ENCODE results near the gene TOMM20L. TPM values are rescaled to one million over a fixed set of nuclear protein-coding genes. Genes with fewer than 3 reads are reported as not detected.

The TOMM20L gene
- total and polyA plus RNA-seq, 2 of the 13 experiments (the other 11 are each of a cell fraction or from before 2014, with no cell fraction given): 0.46 TPM; not detected in 1

DNA sequence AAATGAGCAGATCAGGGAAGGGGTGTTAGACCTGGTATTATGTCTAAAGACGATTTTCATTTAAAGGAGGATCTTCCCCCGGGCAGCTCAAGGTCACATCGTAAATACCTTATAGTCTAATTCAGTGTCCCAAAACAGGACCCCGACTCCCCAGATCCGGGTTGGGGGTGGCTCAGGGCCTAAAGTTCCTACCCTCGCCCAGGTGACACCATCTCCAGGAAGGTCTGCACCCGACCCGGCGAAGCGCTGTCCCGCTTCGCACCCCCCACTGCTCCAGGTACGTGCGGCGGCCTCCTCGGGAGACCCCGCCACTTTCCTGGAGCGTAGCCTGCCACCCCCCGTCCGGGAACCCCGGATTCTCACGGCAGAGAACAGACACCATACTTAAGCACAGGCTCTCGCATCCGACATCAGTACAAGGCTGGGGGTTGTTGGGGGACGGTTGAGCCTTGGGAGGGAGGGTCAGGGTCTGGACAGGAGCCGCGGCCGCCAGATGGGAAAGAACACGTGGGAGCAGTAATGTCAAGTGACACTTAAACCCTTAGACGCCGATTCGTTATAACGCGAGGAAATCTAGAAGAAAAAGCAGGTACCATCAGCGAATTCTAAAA lies 31.0 kb downstream of the TOMM20L start (continued):
- TF ChIP-seq, protein P1, sequence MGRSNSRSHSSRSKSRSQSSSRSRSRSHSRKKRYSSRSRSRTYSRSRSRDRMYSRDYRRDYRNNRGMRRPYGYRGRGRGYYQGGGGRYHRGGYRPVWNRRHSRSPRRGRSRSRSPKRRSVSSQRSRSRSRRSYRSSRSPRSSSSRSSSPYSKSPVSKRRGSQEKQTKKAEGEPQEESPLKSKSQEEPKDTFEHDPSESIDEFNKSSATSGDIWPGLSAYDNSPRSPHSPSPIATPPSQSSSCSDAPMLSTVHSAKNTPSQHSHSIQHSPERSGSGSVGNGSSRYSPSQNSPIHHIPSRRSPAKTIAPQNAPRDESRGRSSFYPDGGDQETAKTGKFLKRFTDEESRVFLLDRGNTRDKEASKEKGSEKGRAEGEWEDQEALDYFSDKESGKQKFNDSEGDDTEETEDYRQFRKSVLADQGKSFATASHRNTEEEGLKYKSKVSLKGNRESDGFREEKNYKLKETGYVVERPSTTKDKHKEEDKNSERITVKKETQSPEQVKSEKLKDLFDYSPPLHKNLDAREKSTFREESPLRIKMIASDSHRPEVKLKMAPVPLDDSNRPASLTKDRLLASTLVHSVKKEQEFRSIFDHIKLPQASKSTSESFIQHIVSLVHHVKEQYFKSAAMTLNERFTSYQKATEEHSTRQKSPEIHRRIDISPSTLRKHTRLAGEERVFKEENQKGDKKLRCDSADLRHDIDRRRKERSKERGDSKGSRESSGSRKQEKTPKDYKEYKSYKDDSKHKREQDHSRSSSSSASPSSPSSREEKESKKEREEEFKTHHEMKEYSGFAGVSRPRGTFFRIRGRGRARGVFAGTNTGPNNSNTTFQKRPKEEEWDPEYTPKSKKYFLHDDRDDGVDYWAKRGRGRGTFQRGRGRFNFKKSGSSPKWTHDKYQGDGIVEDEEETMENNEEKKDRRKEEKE (IDR thresholded peaks at IDR 0.05): no peak
- TF ChIP-seq HES4 (CRISPR knock-in tag; IDR thresholded peaks at IDR 0.05; ENCODE audit: borderline replicate concordance): peak; percentile 66
- TF ChIP-seq, protein P2, sequence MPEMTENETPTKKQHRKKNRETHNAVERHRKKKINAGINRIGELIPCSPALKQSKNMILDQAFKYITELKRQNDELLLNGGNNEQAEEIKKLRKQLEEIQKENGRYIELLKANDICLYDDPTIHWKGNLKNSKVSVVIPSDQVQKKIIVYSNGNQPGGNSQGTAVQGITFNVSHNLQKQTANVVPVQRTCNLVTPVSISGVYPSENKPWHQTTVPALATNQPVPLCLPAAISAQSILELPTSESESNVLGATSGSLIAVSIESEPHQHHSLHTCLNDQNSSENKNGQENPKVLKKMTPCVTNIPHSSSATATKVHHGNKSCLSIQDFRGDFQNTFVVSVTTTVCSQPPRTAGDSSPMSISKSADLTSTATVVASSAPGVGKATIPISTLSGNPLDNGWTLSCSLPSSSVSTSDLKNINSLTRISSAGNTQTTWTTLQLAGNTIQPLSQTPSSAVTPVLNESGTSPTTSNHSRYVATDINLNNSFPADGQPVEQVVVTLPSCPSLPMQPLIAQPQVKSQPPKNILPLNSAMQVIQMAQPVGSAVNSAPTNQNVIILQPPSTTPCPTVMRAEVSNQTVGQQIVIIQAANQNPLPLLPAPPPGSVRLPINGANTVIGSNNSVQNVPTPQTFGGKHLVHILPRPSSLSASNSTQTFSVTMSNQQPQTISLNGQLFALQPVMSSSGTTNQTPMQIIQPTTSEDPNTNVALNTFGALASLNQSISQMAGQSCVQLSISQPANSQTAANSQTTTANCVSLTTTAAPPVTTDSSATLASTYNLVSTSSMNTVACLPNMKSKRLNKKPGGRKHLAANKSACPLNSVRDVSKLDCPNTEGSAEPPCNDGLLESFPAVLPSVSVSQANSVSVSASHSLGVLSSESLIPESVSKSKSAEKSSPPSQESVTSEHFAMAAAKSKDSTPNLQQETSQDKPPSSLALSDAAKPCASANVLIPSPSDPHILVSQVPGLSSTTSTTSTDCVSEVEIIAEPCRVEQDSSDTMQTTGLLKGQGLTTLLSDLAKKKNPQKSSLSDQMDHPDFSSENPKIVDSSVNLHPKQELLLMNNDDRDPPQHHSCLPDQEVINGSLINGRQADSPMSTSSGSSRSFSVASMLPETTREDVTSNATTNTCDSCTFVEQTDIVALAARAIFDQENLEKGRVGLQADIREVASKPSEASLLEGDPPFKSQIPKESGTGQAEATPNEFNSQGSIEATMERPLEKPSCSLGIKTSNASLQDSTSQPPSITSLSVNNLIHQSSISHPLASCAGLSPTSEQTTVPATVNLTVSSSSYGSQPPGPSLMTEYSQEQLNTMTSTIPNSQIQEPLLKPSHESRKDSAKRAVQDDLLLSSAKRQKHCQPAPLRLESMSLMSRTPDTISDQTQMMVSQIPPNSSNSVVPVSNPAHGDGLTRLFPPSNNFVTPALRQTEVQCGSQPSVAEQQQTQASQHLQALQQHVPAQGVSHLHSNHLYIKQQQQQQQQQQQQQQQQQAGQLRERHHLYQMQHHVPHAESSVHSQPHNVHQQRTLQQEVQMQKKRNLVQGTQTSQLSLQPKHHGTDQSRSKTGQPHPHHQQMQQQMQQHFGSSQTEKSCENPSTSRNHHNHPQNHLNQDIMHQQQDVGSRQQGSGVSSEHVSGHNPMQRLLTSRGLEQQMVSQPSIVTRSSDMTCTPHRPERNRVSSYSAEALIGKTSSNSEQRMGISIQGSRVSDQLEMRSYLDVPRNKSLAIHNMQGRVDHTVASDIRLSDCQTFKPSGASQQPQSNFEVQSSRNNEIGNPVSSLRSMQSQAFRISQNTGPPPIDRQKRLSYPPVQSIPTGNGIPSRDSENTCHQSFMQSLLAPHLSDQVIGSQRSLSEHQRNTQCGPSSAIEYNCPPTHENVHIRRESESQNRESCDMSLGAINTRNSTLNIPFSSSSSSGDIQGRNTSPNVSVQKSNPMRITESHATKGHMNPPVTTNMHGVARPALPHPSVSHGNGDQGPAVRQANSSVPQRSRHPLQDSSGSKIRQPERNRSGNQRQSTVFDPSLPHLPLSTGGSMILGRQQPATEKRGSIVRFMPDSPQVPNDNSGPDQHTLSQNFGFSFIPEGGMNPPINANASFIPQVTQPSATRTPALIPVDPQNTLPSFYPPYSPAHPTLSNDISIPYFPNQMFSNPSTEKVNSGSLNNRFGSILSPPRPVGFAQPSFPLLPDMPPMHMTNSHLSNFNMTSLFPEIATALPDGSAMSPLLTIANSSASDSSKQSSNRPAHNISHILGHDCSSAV (CRISPR knock-in tag; IDR thresholded peaks at IDR 0.05; ENCODE audit: borderline replicate concordance): no peak
- no peak for TF ChIP-seq STAG1 (CRISPR knock-in tag; IDR thresholded peaks at IDR 0.05)
- TF ChIP-seq, protein P3, sequence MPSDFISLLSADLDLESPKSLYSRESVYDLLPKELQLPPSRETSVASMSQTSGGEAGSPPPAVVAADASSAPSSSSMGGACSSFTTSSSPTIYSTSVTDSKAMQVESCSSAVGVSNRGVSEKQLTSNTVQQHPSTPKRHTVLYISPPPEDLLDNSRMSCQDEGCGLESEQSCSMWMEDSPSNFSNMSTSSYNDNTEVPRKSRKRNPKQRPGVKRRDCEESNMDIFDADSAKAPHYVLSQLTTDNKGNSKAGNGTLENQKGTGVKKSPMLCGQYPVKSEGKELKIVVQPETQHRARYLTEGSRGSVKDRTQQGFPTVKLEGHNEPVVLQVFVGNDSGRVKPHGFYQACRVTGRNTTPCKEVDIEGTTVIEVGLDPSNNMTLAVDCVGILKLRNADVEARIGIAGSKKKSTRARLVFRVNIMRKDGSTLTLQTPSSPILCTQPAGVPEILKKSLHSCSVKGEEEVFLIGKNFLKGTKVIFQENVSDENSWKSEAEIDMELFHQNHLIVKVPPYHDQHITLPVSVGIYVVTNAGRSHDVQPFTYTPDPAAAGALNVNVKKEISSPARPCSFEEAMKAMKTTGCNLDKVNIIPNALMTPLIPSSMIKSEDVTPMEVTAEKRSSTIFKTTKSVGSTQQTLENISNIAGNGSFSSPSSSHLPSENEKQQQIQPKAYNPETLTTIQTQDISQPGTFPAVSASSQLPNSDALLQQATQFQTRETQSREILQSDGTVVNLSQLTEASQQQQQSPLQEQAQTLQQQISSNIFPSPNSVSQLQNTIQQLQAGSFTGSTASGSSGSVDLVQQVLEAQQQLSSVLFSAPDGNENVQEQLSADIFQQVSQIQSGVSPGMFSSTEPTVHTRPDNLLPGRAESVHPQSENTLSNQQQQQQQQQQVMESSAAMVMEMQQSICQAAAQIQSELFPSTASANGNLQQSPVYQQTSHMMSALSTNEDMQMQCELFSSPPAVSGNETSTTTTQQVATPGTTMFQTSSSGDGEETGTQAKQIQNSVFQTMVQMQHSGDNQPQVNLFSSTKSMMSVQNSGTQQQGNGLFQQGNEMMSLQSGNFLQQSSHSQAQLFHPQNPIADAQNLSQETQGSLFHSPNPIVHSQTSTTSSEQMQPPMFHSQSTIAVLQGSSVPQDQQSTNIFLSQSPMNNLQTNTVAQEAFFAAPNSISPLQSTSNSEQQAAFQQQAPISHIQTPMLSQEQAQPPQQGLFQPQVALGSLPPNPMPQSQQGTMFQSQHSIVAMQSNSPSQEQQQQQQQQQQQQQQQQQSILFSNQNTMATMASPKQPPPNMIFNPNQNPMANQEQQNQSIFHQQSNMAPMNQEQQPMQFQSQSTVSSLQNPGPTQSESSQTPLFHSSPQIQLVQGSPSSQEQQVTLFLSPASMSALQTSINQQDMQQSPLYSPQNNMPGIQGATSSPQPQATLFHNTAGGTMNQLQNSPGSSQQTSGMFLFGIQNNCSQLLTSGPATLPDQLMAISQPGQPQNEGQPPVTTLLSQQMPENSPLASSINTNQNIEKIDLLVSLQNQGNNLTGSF (CRISPR knock-in tag; IDR thresholded peaks at IDR 0.05): no peak; the same call in 1 of the 2 replicates
- no peak for TF ChIP-seq SIX4 (CRISPR knock-in tag; IDR thresholded peaks at IDR 0.05)
- TF ChIP-seq KDM2A (CRISPR knock-in tag; IDR thresholded peaks at IDR 0.05; ENCODE audit: borderline replicate concordance, low read depth): peak; percentile 35; the same call in 1 of the 2 replicates
- TF ChIP-seq BRCA1 (CRISPR knock-in tag; IDR thresholded peaks at IDR 0.05): 0 out of 2 replicates have a peak, but pooled peaks have one; percentile 48
- TF ChIP-seq, protein P4, sequence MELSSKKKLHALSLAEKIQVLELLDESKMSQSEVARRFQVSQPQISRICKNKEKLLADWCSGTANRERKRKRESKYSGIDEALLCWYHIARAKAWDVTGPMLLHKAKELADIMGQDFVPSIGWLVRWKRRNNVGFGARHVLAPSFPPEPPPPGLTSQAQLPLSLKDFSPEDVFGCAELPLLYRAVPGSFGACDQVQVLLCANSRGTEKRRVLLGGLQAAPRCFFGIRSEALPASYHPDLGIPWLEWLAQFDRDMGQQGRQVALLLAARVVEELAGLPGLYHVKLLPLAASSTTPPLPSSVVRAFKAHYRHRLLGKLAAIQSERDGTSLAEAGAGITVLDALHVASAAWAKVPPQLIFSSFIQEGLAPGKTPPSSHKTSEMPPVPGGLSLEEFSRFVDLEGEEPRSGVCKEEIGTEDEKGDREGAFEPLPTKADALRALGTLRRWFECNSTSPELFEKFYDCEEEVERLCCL (CRISPR knock-in tag; IDR thresholded peaks at IDR 0.05; ENCODE audit: borderline replicate concordance): no peak
- TF ChIP-seq ISX (CRISPR knock-in tag; conservative IDR thresholded peaks at IDR 0.05): 0 out of 2 replicates have a peak, but pooled peaks have one; percentile 39
- no peak for TF ChIP-seq ZNF138 (CRISPR knock-in tag; IDR thresholded peaks at IDR 0.05; ENCODE audit: low read depth)

Measured in HepG2 (cell line).